Effector memory CD4-positive, alpha-beta T cell (primary cell): ENCODE results near the gene UBE2L5.

Experiments
- DNase-seq, 3 donors: peaks; one replicate each; pipeline ENCODE4 v3.0.0-alpha.2; 2020
- H3K27ac ChIP-seq: 2 replicates; pipeline ENCODE4 v1.7.0; 2013; ENCODE audit warnings: mild to moderate bottlenecking, low read length, moderate library complexity; ENCODE audit not compliant: insufficient read depth, poor library complexity, severe bottlenecking
- H3K27me3 ChIP-seq: replicated peaks from 2 replicates; pipeline ENCODE4 v1.7.0; 2013; ENCODE audit warnings: mild to moderate bottlenecking, low read length; ENCODE audit not compliant: insufficient read depth, control insufficient read depth, poor library complexity, severe bottlenecking
- H3K36me3 ChIP-seq: 2 replicates; pipeline ENCODE4 v1.7.0; 2013; ENCODE audit warnings: mild to moderate bottlenecking, low read length, moderate library complexity; ENCODE audit not compliant: control insufficient read depth, insufficient read depth
- H3K4me1 ChIP-seq: 2 replicates; pipeline ENCODE4 v1.7.0; 2013; ENCODE audit warnings: low read length, mild to moderate bottlenecking; ENCODE audit not compliant: control insufficient read depth, insufficient read depth, poor library complexity, severe bottlenecking
- H3K4me3 ChIP-seq: 2 replicates; pipeline ENCODE4 v1.7.0; 2013; ENCODE audit warnings: low read length, low read depth, mild to moderate bottlenecking; ENCODE audit not compliant: insufficient read depth, poor library complexity, severe bottlenecking
- H3K9me3 ChIP-seq: 2 replicates; pipeline ENCODE4 v1.7.0; 2013; ENCODE audit warnings: mild to moderate bottlenecking, low read length, moderate library complexity; ENCODE audit not compliant: control insufficient read depth

Gene UBE2L5

DNA sequence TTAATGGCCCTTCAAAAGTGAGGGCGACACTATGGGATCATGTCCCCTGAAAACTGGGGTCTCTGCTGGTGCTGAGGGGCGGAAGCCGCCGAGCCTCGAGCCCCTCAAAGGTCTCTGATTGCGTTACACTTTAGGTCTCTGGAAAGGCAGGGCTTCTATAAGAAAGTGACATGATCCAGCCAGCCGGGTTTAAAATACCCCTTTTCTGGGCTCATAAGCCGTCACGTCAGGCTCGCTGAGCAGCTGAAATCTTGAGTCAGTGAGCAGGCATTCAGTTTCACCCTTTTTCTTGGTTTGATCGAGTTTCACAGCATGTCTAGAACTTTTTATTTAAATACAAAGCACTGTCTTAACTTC lies 44.0 kb downstream of the UBE2L5 start:
- no peak for DNase-seq
- H3K27me3 ChIP-seq, result no peaks in the 10 kb centered on the region
- H3K4me1 ChIP-seq, result peaks cover 24% of the 10 kb centered on the region
- H3K36me3 ChIP-seq, result peaks cover 16% of the 10 kb centered on the region
- H3K9me3 ChIP-seq, result no peaks in the 10 kb centered on the region
- H3K4me3 ChIP-seq, result no peak overlapping the region
- H3K27ac ChIP-seq, result no peak overlapping the region

DNA sequence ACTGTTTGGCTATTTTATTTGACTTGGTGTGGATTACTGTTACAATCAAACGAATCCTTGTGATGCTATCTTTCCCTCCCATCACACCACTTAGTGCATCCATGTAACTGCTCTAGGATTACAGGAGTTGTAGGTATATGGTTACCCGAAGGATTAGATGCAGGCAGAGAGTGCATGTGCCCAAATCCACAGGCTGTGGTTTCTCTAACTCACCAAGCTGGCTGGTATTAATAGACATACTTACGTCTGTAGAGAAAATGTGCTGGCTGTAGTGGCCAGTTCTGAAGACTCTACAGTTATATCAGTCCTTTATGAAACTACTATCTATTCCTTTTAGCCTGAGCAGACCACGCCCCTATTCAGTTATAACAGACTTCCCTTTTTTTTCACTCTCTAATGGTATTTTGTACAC lies 44.6 kb downstream of the UBE2L5 start:
- Histone ChIP-seq H3K9me3 (no peaks in the 10 kb centered on the region), H3K4me1 (peaks cover 20% of the 10 kb centered on the region), H3K4me3 (no peak overlapping the region), H3K27ac (no peak overlapping the region), H3K36me3 (peaks cover 11% of the 10 kb centered on the region), H3K27me3 (no peaks in the 10 kb centered on the region)
- no peak for DNase-seq

DNA sequence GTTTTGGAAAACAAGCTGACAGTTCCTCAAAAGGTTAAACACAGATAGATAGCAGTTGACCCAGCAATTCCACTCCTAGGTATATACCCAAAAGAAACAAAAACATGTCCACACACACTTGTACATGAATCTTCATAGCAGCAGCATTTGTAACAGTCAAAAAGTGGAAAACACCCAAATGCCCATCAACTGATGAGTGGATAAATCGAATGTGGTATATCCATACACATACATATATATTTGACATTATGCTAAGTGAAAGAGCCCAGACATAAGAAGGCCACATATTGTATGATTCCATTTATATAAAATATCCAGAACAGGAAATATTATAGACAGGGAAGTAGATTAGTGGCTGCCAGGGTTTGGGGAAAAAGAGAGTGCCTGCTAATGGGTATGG lies 51.4 kb downstream of the UBE2L5 start:
- DNase-seq, result no peak
- Histone ChIP-seq H3K9me3 (no peaks in the 10 kb centered on the region), H3K4me3 (no peak overlapping the region), H3K4me1 (no peaks in the 10 kb centered on the region), H3K27ac (no peak overlapping the region), H3K27me3 (no peaks in the 10 kb centered on the region), H3K36me3 (no peaks in the 10 kb centered on the region)

DNA sequence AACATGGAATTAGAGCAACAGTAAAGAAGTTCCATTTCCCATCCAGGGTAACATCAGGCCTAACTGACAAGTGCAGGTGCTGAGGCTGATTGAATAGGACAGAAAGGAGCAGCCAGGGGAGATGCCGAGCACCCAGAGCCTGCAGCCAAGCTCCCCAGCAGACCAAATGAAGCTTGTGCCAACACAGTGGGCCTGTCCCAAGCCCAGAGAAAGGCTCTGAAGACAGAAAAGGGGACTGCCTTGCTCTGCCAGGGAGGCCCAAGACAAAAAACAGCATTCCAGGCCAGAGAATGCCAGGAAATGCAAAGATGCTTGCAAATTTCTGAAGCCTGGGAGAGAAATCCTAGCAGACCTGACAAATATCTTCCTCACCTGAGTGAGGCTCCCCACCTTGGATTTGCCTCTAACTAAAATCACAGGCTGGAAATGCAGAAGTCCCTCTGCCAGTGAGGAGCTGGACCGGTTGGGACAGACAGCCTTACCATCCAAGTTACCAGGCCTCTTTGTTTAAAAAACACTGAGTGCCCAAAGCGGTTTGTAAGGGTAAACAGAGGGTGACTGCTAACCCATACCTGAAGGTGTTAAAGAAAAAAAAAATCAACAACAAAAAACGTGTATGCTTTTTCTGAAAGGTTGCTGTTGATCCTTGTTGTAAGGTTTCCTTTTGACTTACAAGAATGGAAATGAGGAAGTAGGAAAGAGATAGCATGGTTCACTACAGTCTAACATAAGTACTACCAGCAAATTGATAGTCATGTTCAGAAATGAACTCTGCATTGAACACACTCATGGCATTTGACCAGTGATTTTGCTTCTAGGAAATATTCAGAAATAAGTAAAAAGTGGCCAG lies 55.3 kb downstream of the UBE2L5 start:
- no peak overlapping the region for H3K4me3 ChIP-seq

More for the DNA sequence above, 55.3 kb downstream of the UBE2L5 start:
- H3K27ac ChIP-seq, result no peak overlapping the region
- H3K36me3 ChIP-seq, result no peaks in the 10 kb centered on the region
- no peak for DNase-seq
- no peaks in the 10 kb centered on the region for H3K27me3 ChIP-seq
- H3K4me1 ChIP-seq, result no peaks in the 10 kb centered on the region
- H3K9me3 ChIP-seq, result no peaks in the 10 kb centered on the region
